Suppressor macrophage (primary cell): ENCODE data around the gene ACSM2A.
A peak's percentile ranks its signal among the peaks of the same experiment; 100 is the strongest.
"Not testable (repeated sequence)": the region's sequence is repeated elsewhere in the genome, so short reads cannot be mapped to it uniquely, and the experiment has no call there.

ENCODE experiments used
- DNase-seq, 4 experiments: peaks; one replicate each; pipeline ENCODE4 v3.0.0-alpha.2; 2020 to 2022
- total RNA-seq, 17 experiments: gene quantifications; one replicate each; lab custom pipeline; 2026; ENCODE audit warnings: mixed read lengths in 6 of 17, inconsistent platforms in 3 of 17; lab: John Stamatoyannopoulos, UW

The ACSM2A gene, protein sequence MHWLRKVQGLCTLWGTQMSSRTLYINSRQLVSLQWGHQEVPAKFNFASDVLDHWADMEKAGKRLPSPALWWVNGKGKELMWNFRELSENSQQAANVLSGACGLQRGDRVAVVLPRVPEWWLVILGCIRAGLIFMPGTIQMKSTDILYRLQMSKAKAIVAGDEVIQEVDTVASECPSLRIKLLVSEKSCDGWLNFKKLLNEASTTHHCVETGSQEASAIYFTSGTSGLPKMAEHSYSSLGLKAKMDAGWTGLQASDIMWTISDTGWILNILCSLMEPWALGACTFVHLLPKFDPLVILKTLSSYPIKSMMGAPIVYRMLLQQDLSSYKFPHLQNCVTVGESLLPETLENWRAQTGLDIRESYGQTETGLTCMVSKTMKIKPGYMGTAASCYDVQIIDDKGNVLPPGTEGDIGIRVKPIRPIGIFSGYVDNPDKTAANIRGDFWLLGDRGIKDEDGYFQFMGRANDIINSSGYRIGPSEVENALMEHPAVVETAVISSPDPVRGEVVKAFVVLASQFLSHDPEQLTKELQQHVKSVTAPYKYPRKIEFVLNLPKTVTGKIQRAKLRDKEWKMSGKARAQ
- 0 to 2.9 (median 0) reads per million in 17 experiments for total RNA-seq

DNA sequence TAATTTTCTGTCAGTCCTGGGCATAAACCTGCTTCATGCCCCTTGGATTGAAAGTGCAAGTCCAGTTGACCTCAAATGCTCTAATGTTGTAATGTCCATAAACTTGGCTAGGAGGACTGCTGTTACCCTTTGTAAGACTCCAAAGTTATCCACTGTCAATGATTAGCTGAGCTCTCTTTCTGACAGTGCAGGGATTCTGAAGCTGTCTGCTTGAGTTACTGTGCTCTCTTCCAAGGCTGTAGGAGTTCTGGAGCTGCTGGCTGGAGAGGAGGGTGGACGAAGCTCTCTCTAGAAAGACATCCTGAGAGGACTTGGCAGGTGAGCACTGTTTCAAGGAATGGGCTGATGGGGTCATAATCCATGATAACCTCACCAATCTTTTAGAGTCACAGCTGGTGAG, at the start of gene ACSM2A:
ACSM2A (plus strand) TSS at position 158 of the 400 bp plus-strand sequence. CDS start 8,594 bp downstream, outside the sequence.
- DNase-seq = not testable (repeated sequence)

DNA sequence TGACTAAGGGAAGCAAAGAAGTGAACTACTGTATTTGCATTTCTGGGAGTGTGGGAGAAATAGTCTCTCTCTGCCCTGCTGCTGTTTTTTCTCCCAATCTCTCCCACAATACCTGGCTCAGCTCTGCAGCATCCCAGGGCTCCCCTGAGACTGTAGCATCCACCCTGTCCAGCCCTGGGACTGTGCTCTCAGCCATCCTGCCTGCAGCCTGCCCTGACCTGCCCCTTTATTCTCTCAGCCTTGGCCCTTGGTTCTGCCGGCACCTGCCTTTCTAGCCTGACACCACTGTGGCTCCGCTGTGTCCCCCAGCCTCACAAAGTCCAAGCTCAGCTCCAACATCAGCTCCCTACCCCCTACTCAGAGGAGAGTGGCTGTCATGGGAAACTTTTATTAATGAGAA, 48.7 kb upstream of the ACSM2A start:
- DNase-seq = no peak

DNA sequence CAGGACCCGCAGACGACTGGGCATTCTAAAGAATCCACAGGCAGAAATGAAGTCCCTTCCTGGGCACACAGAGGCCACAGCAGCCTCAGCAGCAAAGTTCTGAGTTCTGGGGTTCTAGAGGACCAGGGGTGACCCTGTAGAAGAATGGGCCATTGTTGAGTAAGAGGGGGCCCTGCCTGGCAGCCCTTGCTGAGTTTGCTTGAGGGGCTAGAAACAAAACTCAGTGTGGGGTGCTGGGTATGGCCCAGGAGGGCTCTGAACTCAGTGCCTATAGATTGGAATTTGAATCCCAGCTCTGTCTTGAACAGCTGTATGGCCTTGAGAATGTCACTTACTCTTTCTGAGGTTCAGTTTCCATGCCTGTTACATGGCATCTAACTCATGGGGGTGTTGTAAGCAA, 46.7 kb upstream of the ACSM2A start, which contains the start of gene PDILT:
PDILT (minus strand) TSS at position 101 of the 400 bp plus-strand sequence. CDS start 5,437 bp downstream, outside the sequence.
- no peak for DNase-seq

DNA sequence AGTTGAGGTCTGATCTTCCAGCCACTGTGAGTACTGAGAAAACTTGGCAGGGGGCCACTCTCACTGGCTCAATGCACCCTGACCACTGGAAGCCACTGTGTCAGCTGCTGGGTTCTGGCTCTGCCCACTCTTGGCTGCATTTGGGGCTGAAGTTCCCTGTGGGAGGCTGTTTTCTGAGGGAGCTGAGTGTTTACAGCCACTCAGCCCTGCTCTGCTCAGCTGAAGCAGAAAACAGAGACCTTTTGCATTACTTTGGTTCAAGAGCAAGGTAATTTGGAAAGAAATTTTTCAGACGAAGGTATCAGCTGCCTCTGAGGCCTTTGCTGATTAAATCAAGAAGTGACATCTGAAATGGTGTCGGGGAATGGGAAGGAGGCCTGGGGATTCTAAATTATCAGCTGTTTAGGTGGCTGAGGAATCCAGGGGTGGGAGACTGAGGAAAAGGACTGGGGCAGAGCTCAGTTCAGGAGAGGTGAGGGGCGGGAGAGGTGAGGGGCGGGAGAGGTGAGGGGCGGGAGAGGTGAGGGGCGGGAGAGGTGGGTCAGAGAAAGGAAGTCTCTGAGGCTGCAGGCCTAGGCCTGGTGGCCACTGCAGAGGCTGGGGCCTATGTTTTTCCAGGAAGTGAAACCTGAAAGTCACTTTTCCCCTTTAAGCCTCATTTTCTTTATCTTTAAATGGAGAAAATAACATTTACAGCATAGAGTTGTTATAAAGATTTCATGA, 41.8 kb upstream of the ACSM2A start, which contains the start of gene ACSM5:
ACSM5 (plus strand) TSS at position 137 of the 723 bp plus-strand sequence. CDS start 1,951 bp downstream, outside the sequence.
- peak; percentile 38 to 67 (median 59) for DNase-seq

DNA sequence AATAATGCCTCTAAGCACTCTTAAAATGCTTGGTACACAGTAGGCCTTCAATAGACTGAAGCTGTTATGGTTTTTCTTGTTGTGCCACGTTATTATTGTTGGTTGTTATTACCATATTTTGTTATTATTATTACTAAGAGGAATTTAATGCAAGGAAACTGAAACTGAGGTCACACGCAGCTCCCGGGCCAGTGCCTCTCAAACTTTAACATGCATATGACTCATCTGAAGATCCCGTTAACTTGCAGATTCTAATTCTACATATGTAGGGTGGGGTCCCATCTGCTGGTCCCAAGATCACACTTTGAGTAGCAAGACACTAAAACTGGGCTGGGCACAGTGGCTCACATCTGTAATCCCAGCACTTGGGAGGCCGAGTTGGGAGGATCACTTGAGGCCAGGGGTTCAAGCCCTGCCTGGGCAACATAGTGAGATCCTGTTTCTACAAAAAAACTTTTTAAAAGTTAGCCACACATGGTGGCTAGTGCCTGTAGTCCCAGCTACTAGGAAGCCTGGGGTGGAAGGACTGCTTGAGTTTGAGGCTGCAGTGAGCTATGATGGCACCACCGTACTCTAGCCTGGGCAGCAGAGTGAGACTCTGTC, 41.1 kb upstream of the ACSM2A start:
- DNase-seq = peak; percentile 34 to 74 (median 66)

- DNase-seq = no peak
Observed at GRCh38 chr16:20411055-20411454, 40.3 kb upstream of the ACSM2A start.

GRCh38 chr16:20415541-20415940, 35.8 kb upstream of the ACSM2A start:
- DNase-seq = no peak

GRCh38 chr16:20419093-20419492, 32.2 kb upstream of the ACSM2A start:
- DNase-seq = not testable (repeated sequence)

GRCh38 chr16:20421748-20422147, 29.6 kb upstream of the ACSM2A start:
- not testable (repeated sequence) for DNase-seq

DNA sequence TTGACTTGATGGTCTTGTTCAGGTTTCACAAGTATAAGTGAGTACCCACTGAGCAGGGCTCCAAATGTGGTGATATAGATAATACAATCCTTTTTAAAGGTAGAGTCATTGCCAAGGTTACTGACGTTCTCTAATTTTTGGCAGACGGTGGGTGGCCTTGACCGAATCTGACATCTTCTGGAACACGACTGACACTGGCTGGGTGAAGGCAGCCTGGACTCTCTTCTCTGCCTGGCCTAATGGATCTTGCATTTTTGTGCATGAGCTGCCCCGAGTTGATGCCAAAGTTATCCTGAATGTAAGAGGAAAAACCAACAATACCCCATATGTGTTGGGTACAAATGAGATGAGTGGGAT, 27.6 kb upstream of the ACSM2A start:
- not testable (repeated sequence) for DNase-seq

- no peak for DNase-seq
Observed at GRCh38 chr16:20424129-20424866, 27.0 kb upstream of the ACSM2A start.

- DNase-seq = not testable (repeated sequence)
Observed at GRCh38 chr16:20427401-20427797, 23.9 kb upstream of the ACSM2A start.

- DNase-seq = not testable (repeated sequence)
Observed at GRCh38 chr16:20429499-20429898, 21.8 kb upstream of the ACSM2A start.

- DNase-seq = not testable (repeated sequence)
Observed at GRCh38 chr16:20430480-20430879, 20.8 kb upstream of the ACSM2A start.

DNA sequence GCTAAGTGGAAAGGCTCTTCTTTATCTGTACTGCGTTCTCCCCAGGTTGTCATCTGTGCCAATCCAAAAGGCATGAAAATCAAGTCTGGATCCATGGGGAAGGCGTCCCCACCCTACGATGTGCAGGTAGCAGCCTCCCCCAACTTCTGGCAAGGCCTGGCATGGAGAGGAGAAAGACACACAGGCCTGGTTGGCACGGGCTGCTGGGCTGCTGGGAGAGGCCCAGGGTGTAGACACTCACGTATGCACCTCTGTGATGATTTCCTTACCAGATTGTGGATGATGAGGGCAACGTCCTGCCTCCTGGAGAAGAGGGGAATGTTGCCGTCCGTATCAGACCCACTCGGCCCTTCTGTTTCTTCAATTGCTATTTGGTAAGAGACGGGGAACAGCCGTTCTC, 20.4 kb upstream of the ACSM2A start:
- no peak for DNase-seq

DNA sequence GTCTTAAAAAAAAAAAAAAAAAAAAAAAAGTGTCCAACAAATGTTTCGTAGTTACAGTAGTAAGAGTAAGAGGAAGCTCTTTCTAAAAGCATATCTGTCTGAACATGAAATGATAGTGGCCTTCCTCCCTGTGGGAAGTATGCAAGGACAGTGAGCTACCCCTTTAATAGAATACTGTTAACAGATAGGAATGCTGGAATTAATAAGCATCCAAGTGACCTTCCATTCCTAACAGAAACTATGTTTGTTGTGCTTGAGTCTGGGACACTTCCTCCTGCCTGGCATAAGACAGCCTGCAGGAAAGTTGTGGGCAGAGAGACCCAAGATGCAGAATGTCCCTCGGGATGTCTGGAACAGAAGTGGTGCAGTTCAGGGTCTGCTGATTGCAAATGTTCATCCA, 12.4 kb upstream of the ACSM2A start:
- not testable (repeated sequence) for DNase-seq

DNA sequence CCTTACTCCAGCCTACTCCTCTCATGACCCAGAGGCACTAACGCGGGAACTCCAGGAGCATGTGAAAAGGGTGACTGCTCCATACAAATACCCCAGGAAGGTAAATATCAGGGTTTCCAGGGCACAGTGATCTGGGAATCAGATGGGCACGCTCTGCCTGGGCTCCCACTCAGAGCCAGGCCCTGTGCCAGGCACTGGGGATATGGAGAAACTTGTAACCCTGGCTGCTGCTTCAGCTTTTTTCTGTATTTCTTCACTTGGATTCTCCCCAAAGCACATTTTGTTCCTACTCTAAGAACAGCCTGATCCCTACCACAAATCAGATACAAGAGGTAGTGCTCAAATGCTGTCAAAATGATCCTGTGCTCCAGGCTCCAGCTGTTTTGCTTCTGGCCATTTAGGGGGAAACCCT, 11.5 kb upstream of the ACSM2A start:
- not testable (repeated sequence) for DNase-seq

- DNase-seq = not testable (repeated sequence)
Observed at GRCh38 chr16:20440731-20441130, 10.6 kb upstream of the ACSM2A start.

GRCh38 chr16:20441191-20441590, 10.1 kb upstream of the ACSM2A start:
- DNase-seq = no peak

DNA sequence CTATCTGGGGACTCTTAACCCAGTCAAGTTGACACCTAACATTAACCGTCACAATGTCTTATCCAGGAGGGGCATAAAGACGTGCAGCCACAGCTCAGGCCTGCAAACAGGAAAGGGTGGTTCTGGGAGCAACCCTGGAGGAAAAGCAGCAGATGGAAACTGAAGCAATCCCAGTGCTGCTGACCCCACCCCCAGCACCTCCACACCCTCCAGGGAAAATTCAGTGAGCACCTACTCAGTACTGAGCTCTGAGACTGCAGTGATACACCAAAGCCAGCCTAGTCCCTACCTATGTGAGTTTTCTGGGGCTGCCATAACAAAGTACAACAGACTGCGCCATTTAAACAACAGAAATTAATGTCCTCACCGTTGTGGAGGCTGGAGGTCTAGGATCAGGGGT, 9.5 kb upstream of the ACSM2A start:
- not testable (repeated sequence) for DNase-seq

GRCh38 chr16:20446652-20447393, 4.5 kb upstream of the ACSM2A start:
- not testable (repeated sequence) for DNase-seq
